ENCODE measurements around the gene MRGPRF.

Gene MRGPRF

DNA sequence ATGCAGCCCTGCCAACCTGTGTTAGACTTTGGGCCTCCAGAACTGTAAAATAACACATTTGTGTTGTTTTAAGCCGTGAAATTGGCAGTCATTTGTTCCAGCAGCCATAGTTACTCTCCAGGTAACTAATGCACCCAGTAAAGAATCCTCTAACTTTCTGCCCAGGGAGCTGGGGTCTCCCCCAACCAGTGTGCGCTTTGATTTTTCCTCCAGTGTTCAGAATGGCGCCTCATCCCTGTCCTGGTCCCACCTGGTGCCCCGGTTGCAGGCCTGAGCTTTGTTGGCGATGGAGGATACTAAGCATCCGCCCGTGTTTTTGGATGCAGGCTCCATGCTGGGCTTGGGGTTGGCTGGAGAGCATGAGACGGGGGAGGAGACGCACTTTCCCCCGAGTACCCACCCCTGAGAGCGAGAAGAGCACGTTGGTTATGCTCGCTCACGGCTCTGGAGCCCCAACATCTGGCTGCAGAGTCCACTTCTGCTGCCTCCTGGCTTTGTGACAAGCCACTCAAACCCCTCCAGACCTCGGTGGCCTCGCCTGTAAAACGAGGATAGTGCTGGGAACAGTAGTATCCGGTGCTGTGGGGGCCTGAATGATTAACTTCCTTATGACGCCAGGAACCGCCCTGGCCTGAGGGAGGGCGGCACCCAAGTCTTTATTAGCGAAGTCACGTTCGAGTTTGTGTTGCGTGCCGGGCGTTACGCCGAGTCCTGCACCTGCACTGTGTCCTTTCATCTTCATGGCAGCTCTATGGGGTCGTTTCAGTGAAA is 58.0 kb downstream of the MRGPRF start:
- Histone ChIP-seq H3K27ac (no peak overlapping the region), H3K36me3 (replicated peaks) (no peaks in the 10 kb centered on the region), H3K4me3 (ENCODE audit: low read depth, low read length) (no peak overlapping the region), H3K27me3 (replicated peaks) (no peaks in the 10 kb centered on the region)
- DNase-seq = peak; percentile 5
- TF ChIP-seq, protein P1, sequence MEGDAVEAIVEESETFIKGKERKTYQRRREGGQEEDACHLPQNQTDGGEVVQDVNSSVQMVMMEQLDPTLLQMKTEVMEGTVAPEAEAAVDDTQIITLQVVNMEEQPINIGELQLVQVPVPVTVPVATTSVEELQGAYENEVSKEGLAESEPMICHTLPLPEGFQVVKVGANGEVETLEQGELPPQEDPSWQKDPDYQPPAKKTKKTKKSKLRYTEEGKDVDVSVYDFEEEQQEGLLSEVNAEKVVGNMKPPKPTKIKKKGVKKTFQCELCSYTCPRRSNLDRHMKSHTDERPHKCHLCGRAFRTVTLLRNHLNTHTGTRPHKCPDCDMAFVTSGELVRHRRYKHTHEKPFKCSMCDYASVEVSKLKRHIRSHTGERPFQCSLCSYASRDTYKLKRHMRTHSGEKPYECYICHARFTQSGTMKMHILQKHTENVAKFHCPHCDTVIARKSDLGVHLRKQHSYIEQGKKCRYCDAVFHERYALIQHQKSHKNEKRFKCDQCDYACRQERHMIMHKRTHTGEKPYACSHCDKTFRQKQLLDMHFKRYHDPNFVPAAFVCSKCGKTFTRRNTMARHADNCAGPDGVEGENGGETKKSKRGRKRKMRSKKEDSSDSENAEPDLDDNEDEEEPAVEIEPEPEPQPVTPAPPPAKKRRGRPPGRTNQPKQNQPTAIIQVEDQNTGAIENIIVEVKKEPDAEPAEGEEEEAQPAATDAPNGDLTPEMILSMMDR (IDR thresholded peaks at IDR 0.05; ENCODE audit: low read depth, low read length, missing control alignments) = no peak
- in situ Hi-C loops (cut with HindIII; ENCODE audit: low pct_ligation_motif_present, low sequenced_read_pairs) = no loop called here

Measured in brain microvascular endothelial cell (primary cell).